HG03571 (cell line): ENCODE results near the gene NAV3.

Source experiments
- ATAC-seq: cut with Tn5 transposase; IDR thresholded peaks from one replicate; pipeline ENCODE4 v1.9.1; 2021; ENCODE audit not compliant: unreplicated experiment

Gene NAV3

GRCh38 chr12:77973579-77973978, 142.9 kb downstream of the NAV3 start:
- ATAC-seq, result no peak

DNA sequence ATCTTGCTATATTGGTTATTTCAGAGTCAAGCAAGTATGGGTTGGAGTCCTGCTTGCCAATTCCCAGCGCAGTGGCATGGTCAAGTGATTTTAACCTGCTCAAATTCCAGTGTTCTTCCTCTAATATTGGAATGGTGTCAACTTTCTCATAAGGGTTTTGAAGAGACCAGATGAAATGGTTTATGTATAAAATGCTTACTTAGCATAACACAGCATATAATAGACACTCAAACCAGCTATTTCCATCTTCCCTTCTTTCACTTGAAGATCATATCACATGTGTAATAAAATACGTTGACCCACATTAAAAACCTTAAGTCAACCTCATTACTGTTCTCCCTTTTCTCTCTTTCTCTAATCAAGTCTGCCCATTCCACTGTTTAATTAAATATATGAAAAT, 144.0 kb downstream of the NAV3 start:
- ATAC-seq, result no peak

- ATAC-seq, result no peak
Measured at GRCh38 chr12:77979597-77980250, 149.0 kb downstream of the NAV3 start.

- no peak for ATAC-seq
Measured at GRCh38 chr12:77980782-77981181, 150.1 kb downstream of the NAV3 start.

DNA sequence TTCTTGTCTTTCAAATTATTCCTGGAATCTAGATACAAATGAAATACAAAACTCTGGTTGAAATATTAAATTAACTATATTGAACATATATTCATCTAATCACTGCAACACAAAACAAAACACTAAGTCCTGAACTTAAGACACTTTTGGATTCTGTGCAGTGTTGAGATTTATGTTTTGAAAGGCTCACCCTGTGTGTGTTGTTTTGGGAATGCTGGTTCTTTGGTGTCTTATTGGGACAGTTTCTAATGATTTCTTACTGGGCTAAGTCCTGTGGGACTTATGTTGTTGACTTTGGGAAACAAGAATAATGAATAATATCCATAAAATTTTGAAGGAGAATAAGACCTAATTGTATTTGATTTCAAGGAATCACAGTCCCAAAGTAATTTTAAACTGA, 153.2 kb downstream of the NAV3 start:
- ATAC-seq, result no peak

- ATAC-seq, result no peak
Measured at GRCh38 chr12:77992760-77993159, 162.1 kb downstream of the NAV3 start.

DNA sequence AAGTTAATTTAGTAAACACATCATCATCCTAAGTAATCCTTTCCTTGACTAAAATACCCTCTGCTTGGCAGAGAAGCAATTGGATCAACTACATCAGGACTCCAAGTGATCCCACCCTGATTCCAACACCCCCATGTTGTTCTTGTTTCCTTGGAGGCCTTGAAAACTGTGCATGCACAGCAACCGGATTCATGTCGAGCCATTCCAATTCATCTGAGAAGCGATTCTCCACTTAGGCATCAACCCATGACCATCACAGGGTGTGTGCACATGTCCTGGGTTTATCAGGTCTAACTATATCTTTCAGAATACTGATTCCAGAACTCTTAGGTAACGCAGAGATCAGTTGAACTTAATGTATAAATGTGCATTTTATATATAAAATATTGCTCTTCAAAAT, 163.0 kb downstream of the NAV3 start:
- ATAC-seq, result no peak

DNA sequence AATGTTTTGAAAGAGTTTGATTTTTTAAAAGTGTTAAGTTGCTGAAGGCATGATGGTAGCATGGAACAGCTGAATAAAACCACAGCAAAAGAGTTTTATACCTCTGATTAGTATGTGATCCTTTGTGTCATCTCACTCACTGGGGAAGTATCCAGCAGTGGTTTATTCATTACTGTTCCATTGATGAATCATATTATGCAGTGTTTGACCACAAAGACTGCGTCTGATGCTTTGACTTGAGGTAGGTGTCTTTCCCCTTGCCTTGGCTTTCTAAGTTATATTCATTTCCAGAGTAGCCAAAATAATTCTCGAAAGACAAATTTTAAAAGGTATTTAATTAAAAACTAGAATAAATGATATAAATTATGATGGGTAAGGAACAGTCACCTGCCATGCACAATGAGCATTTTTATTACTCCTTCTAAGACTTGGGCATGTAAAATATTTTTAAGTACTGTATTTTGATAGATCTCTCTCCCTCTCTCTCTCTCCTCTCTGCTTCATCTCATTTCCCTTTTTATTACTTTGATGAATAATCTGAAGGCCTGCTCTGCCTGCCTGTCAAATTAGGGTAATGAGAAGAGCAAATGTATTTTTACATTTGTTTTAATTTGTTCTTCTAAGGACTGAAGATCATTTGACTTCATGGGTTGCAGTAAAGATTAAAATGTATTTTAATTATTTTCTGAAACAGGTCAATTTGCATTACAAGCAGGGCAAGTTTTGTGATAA, 164.9 kb downstream of the NAV3 start:
- ATAC-seq, result peak; percentile 78

- ATAC-seq, result no peak
Measured at GRCh38 chr12:77996670-77997069, 166.0 kb downstream of the NAV3 start.

DNA sequence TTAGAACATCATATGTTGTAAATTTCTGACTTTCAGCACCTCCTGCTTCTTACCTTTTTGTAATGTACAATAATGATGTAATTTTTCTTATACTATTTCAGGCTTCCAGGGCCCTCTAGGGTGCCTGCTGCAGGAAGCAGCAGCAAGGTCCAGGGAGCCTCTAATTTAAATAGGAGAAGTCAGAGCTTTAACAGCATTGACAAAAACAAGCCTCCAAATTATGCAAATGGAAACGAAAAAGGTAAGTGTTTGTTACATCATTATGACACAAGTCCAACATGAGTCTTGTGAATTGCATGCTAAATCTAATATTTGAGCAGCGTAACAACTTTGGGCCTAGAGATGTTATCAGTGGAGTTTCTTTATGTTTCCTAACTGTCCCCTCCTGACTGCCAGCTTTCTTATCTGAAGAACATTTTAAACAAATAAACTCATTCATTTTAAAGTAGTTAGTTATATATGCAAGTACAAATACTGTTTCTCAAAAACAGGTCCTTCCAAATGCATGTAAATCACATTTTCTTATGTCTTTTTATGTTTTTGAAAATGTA, 167.6 kb downstream of the NAV3 start:
- no peak for ATAC-seq

DNA sequence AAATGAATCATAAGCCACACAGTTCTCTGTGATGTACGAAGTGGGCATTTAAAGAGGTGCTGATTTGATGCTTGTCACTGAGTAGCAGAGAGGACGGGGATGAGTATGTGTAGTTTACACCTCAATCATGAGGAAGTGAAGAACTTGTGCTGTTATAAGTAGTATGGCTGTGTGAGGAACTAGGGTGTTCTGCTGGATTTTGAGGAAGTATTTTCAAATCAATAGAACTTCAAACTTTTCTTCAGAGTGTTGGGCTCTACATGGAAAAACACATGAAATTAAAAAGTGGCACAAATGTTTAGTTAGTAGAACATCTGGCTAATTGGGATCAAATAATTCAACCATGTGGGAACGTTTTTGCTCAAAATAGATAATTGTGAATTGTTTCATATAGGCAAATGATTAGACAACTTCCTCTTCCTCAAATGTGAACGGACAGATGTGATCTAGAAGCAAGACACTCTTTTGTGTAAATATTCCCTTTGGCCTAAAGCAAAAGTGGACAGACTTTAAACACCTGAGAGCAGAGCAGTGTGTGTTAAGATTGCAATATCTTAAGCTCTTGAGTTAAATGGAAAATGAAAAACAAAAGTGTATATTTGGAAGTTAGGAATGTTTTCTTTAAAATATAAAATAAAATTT, 168.5 kb downstream of the NAV3 start:
- ATAC-seq, result peak; percentile 48

GRCh38 chr12:78002878-78003277, 172.2 kb downstream of the NAV3 start:
- no peak for ATAC-seq

- no peak for ATAC-seq
Measured at GRCh38 chr12:78004249-78005093, 173.8 kb downstream of the NAV3 start.

GRCh38 chr12:78005094-78005492, 174.4 kb downstream of the NAV3 start:
- ATAC-seq, result no peak

DNA sequence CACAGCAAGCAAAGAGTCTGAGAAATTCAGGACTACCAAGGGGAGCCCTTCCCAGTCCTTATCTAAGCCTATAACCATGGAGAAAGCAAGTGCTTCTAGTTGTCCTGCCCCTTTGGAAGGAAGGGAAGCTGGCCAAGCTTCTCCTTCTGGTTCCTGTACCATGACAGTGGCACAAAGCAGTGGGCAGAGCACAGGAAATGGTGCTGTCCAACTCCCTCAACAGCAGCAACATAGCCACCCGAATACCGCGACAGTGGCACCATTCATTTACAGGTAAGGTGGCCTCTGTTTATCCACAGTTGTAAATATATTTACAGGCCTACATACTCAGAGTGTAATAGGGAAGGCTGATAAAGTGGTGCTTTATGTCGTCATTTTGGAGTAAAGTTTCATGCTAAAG, 176.5 kb downstream of the NAV3 start:
- no peak for ATAC-seq

- ATAC-seq, result no peak
Measured at GRCh38 chr12:78009031-78009430, 178.3 kb downstream of the NAV3 start.

DNA sequence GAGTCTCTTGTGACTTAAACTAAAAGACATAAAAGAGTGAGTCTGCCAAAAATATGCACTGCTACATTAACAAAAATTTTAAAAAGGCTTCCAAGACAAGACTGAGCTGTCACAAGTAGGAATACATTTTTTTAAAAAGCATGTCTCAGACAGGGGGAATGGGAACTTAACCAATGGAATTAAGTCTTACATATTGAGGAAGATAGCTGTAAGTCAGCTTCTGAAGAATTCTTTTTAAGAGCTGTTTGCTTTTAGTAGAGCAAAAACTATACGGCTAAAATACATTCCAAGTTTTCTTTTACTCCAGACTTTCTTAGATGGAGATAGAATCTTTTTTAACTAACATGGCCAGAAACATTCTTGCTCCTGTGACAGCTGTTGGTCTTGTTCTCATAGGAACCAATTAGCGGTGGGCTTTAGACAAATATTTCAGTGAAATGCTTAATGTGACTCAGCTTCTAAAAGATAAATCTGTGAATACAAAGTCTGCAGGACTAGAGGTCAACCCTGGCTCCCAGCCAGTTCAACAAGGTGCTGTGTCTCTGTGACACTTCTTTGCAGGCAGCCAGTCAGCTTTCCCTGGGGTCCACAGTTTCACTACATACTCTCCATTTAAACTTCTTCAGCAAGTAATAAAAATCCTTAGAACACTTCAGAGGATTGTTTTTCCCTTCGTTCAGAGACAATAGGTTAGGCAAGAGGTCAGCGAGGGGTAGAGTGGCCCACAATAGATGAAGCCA, 187.6 kb downstream of the NAV3 start:
- ATAC-seq, result no peak

GRCh38 chr12:78018939-78019338, 188.2 kb downstream of the NAV3 start:
- no peak for ATAC-seq

- no peak for ATAC-seq
Measured at GRCh38 chr12:78028426-78028825, 197.7 kb downstream of the NAV3 start.

DNA sequence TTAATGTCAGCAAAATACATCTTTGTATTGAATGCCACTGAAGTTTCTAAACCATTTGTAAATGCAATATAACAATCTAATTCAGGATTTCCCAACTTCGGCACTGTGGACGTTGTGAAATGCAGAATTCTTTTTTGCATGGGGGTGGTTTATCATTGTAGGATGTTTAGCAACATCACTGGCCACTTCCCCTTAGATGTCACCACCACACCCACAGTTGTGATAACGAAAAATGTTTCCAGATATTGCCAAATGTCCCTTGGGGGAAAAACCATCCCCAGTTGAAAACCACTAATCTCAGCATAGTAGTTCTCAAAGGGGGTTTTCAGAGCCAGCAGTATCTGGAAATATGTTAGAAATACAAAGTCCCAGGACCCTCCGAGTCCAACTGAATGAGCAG, 203.3 kb downstream of the NAV3 start:
- ATAC-seq, result no peak
